Measurements from ENCODE around the gene EHMT1. TPM values are rescaled to one million over a fixed set of nuclear protein-coding genes. Genes with fewer than 3 reads are reported as not detected.
"Not testable (repeated sequence)": the region's sequence is repeated elsewhere in the genome, so short reads cannot be mapped to it uniquely, and the experiment has no call there.

EHMT1 gene
- total RNA-seq, 4 donors from 2014 or later, result 71.6 to 78.2 (median 74.2) TPM

DNA sequence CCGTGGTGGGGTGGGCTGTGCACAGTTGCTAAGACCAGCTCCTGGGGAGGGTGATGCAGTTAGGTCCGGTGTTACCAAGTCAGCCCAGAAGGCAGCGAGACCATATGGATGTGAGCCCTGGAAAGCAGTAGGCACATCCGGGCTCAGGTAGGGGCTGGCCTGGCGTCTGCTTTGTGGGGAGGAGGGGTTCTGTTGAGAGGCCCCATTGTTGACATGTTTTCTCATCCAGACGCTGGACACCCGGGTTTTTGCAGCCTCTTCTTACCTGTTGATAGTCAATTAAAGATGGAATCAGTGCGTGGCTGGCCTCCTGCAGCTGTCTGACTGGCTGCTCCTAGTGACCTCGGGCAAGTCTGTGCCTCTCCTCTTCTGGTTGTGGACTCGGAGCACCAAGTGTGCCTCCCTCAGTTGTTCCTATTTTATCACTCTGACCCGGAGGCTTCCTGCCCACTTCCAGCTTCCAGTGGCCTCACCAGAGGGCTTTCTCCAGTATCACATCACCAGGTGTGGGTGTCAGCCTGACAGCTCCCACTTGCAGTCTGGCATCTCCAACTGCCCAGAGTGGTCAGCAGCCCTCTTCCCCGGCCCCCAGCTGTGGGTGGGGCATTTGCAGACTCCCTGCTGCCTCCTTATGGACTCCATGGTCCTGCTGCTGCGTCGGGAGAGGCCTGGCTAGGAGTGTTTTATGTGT is 90.8 kb downstream of the EHMT1 start:
- no peaks in the 10 kb centered on the region for H3K9me3 ChIP-seq
- H3K4me1 ChIP-seq, result peaks cover 9 to 59% (median 48%) of the 10 kb centered on the region in 4 donors
- TF ChIP-seq POLR2A (IDR thresholded peaks at IDR 0.05; ENCODE audit: low read depth) (no peak), POLR2AphosphoS5 (IDR thresholded peaks at IDR 0.05) (no peak), EP300 (IDR thresholded peaks at IDR 0.05) (no peak)
- TF ChIP-seq, protein P1, sequence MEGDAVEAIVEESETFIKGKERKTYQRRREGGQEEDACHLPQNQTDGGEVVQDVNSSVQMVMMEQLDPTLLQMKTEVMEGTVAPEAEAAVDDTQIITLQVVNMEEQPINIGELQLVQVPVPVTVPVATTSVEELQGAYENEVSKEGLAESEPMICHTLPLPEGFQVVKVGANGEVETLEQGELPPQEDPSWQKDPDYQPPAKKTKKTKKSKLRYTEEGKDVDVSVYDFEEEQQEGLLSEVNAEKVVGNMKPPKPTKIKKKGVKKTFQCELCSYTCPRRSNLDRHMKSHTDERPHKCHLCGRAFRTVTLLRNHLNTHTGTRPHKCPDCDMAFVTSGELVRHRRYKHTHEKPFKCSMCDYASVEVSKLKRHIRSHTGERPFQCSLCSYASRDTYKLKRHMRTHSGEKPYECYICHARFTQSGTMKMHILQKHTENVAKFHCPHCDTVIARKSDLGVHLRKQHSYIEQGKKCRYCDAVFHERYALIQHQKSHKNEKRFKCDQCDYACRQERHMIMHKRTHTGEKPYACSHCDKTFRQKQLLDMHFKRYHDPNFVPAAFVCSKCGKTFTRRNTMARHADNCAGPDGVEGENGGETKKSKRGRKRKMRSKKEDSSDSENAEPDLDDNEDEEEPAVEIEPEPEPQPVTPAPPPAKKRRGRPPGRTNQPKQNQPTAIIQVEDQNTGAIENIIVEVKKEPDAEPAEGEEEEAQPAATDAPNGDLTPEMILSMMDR (IDR thresholded peaks at IDR 0.05), result no peak
- H3K27ac ChIP-seq (replicated peaks in 1 of 4), result no peak overlapping the region
- no peaks in the 10 kb centered on the region for H3K27me3 ChIP-seq
- DNase-seq (ENCODE audit: extremely low spot score), result no peak
- peaks cover 0 to 19% (median 12%) of the 10 kb centered on the region in 4 donors for H3K36me3 ChIP-seq
- WGBS, result 88% methylated on average over 12 of the region's 14 CpGs
- intact Hi-C loops (cut with DNase I), result no loop called here
- no peak overlapping the region for H3K4me3 ChIP-seq

DNA sequence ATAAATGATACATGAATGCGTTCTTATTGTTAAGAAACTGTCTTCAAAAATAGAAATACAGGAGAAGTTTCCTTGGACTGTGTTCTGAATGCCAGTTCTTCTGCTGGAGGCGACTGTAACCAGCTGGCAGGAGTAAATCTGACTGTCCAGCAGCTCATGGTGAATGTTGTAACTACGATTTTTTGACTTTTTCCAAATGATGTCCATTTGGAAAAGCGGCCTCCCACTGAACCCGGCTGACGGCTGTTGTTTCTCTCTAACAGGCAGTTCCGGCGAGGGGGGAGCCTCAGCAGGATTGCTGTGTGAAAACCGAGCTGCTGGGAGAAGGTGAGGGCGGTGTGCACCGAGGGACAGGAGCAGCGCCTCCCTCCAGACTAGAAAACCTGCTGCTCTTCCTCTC is 91.9 kb downstream of the EHMT1 start:
- H3K36me3 ChIP-seq, result peaks cover 0 to 19% (median 12%) of the 10 kb centered on the region in 4 donors
- H3K4me1 ChIP-seq, result peaks cover 6 to 55% (median 41%) of the 10 kb centered on the region in 4 donors
- H3K9me3 ChIP-seq, result no peaks in the 10 kb centered on the region
- H3K27ac ChIP-seq (replicated peaks in 1 of 4), result no peak overlapping the region
- TF ChIP-seq POLR2A (IDR thresholded peaks at IDR 0.05; ENCODE audit: low read depth) (no peak), EP300 (IDR thresholded peaks at IDR 0.05) (no peak), POLR2AphosphoS5 (IDR thresholded peaks at IDR 0.05) (peak in 1 of 2 donors; percentile 34)
- TF ChIP-seq, protein P1 (IDR thresholded peaks at IDR 0.05), result no peak
- H3K4me3 ChIP-seq, result no peak overlapping the region
- intact Hi-C loops (cut with DNase I), result no loop called here
- no peak for DNase-seq (ENCODE audit: extremely low spot score)
- WGBS, result 49% methylated on average over 12 of the region's 12 CpGs
- no peaks in the 10 kb centered on the region for H3K27me3 ChIP-seq

DNA sequence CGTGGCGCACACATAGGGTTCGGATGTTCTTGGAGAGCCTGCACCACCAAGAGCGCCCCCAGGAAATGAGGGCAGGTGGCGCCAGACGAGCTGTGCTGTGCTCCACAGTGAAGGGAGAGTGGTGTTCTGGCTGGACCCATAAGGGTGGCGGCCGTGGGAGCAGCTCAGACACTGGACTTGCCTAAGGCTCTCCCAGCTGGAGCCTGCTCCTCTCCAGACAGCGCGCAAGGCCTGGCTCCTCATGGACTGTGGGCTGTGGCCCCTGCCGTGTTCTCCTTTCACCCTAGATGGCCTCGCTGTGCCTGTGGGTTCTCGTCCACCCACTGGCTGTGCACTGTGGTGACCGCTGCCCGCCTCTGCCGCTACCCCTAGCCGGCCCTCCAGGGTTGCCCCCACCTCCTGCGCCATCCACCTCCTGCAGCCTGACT is 92.9 kb downstream of the EHMT1 start:
- H3K27me3 ChIP-seq, result no peaks in the 10 kb centered on the region
- no peak overlapping the region for H3K4me3 ChIP-seq
- peaks cover 2 to 22% (median 15%) of the 10 kb centered on the region in 4 donors for H3K36me3 ChIP-seq
- TF ChIP-seq, protein P1 (IDR thresholded peaks at IDR 0.05), result no peak
- TF ChIP-seq POLR2AphosphoS5 (IDR thresholded peaks at IDR 0.05) (no peak), EP300 (IDR thresholded peaks at IDR 0.05) (no peak), POLR2A (IDR thresholded peaks at IDR 0.05; ENCODE audit: low read depth) (no peak)
- no peaks in the 10 kb centered on the region for H3K9me3 ChIP-seq
- 93% methylated on average over 16 of the region's 18 CpGs for WGBS
- H3K27ac ChIP-seq (replicated peaks in 1 of 4), result no peak overlapping the region
- H3K4me1 ChIP-seq, result peaks cover 3 to 45% (median 31%) of the 10 kb centered on the region in 4 donors
- intact Hi-C loops (cut with DNase I), result no loop called here
- DNase-seq (ENCODE audit: extremely low spot score), result no peak

DNA sequence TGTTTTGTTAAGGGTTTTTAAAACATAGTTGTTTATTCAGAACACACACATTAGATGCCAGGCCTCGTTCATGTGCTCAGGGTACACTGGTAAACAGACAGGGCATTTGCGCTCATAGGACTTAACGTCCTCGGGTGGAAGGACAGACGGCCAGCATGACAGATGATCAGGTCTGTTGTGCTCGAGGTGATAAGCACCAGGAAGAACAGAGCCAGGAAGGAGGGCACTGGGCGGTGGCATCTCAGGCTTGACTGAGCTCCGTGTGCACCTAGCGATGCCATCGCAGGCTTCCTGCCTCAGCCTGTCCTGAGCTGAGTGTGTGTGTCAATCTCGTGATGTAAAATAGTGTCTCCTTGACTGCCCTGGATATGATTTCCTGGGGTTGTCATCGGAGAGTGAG is 96.5 kb downstream of the EHMT1 start:
- Histone ChIP-seq H3K9me3 (no peaks in the 10 kb centered on the region), H3K4me3 (no peak overlapping the region), H3K27ac (replicated peaks in 1 of 4) (no peak overlapping the region), H3K4me1 (peaks cover 0 to 18% (median 15%) of the 10 kb centered on the region in 4 donors), H3K27me3 (no peaks in the 10 kb centered on the region), H3K36me3 (peaks cover 19 to 52% (median 46%) of the 10 kb centered on the region in 4 donors)
- 95% methylated on average over 12 of the region's 12 CpGs for WGBS
- intact Hi-C loops (cut with DNase I), result no loop called here
- no peak for TF ChIP-seq POLR2A (IDR thresholded peaks at IDR 0.05; ENCODE audit: low read depth)
- TF ChIP-seq POLR2AphosphoS5 (IDR thresholded peaks at IDR 0.05), result no peak
- TF ChIP-seq, protein P1 (IDR thresholded peaks at IDR 0.05), result no peak
- no peak for TF ChIP-seq EP300 (IDR thresholded peaks at IDR 0.05)
- no peak for DNase-seq (ENCODE audit: extremely low spot score)

DNA sequence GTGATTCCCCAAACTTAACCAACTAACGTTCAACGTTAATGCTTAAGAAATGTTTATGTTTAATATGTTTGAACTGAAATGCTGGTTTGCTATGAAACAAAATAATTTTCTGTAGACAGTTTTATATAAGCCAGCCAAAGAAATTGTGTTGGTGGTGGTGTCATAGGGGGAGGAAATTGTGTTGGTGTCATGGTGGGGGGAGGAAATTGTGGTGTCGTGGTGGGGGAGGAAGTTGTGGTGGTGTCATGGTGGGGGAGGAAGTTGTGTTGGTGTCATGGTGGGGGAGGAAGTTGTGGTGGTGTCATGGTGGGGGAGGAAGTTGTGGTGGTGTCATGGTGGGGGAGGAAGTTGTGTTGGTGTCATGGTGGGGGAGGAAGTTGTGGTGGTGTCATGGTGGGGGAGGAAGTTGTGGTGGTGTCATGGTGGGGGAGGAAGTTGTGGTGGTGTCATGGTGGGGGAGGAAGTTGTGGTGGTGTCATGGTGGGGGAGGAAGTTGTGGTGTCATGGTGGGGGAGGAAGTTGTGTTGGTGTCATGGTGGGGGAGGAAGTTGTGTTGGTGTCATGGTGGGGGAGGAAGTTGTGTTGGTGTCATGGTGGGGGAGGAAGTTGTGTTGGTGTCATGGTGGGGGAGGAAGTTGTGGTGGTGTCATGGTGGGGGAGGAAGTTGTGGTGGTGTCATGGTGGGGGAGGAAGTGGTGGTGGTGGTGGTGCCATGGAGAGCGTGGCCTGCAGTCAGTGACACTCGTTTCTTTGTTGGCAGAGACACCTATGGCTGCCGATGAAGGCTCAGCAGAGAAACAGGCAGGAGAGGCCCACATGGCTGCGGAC is 97.3 kb downstream of the EHMT1 start:
- intact Hi-C loops (cut with DNase I); H3K4me3 ChIP-seq; H3K27ac ChIP-seq (replicated peaks in 1 of 4); H3K27me3 ChIP-seq; H3K9me3 ChIP-seq; DNase-seq (ENCODE audit: extremely low spot score): not testable (repeated sequence)
- Histone ChIP-seq H3K36me3 (peaks cover 19 to 56% (median 52%) of the 10 kb centered on the region in 4 donors), H3K4me1 (peaks cover 0 to 11% (median 7%) of the 10 kb centered on the region in 4 donors)
- 80% methylated on average over 6 of the region's 7 CpGs for WGBS

Data from esophagus muscularis mucosa (tissue), 4 donors.